Sigmoid colon (tissue), 7 donors: ENCODE measurements around the gene ZNF511. TPM values are rescaled to one million over a fixed set of nuclear protein-coding genes. Genes with fewer than 3 reads are reported as not detected.
A peak's percentile ranks its signal among the peaks of the same experiment; 100 is the strongest.

ENCODE experiments used
- DNase-seq: peaks from one replicate; pipeline ENCODE4 v3.0.0-alpha.2; 2019
- H3K27ac ChIP-seq, 4 donors: fragments of 200-600 bp; sonication (generic); one replicate each; pipeline ENCODE4 v1.5.1; 2016 to 2019; ENCODE audit warnings: mild to moderate bottlenecking in 1 of 4
- H3K27me3 ChIP-seq, 3 donors: fragments of 200-600 bp; sonication (generic); one replicate each; pipeline ENCODE4 v1.5.1; 2019; ENCODE audit warnings: mild to moderate bottlenecking in 1 of 3
- H3K36me3 ChIP-seq, 4 donors: fragments of 200-600 bp; sonication (generic); one replicate each; pipeline ENCODE4 v1.5.1; 2016 to 2019
- H3K4me1 ChIP-seq, 4 donors: fragments of 200-600 bp; sonication (generic); one replicate each; pipeline ENCODE4 v1.5.1; 2017 to 2019
- H3K4me3 ChIP-seq, 4 donors: fragments of 200-600 bp; sonication (generic); one replicate each; pipeline ENCODE4 v1.5.1; 2017 to 2019; ENCODE audit warnings: mild to moderate bottlenecking in 2 of 4, moderate library complexity in 1 of 4
- H3K9me3 ChIP-seq, 4 donors: fragments of 200-600 bp in 3 of 4; sonication (generic) in 3 of 4; one replicate each; pipeline versions ENCODE4 v1.5.1 to v1.6.1; 2013 to 2019
- EP300 ChIP-seq, 4 donors: sonication (generic); formaldehyde crosslinking; IDR thresholded peaks; one replicate each; pipeline ENCODE4 v1.6.1; 2017; ENCODE audit warnings: antibody characterized with exemption in 4 of 4
- POLR2A ChIP-seq, 2 donors: fragments of 450-650 bp; IDR thresholded peaks; one replicate each; pipeline ENCODE4 v1.6.1; 2016; ENCODE audit warnings: antibody characterized with exemption in 2 of 2, mild to moderate bottlenecking in 2 of 2, moderate library complexity in 2 of 2
- POLR2AphosphoS5 ChIP-seq, 4 donors: sonication (generic); formaldehyde crosslinking; IDR thresholded peaks; one replicate each; pipeline ENCODE4 v1.6.1; 2017; ENCODE audit warnings: antibody characterized with exemption in 4 of 4
- WGBS, 2 donors: extraction: QIAGEN DNeasy Blood & Tissue Kit; methylation state at CpG; one replicate each; pipeline ENCODE4 v1.1.7; 2013; 5-methylcytosine and 5-hydroxymethylcytosine counted together
- intact Hi-C: fragments of 100-400 bp; cut with DNase I; formaldehyde crosslinking; loops from one replicate; pipeline ENCODE4 v1.15.1; 2023
- polyA plus RNA-seq, 3 donors: library from polyadenylated mRNA; stranded (reverse); fragments of 200-250 nt; gene quantifications; one replicate each; pipeline ENCODE4 v1.2.3, GENCODE V29; 2013
- total RNA-seq, 4 donors: library from RNA; depleted of rRNA; stranded (reverse); fragments of >200 nt; gene quantifications; one replicate each; pipeline ENCODE4 v1.1.0, GENCODE V29; 2016
- TF ChIP-seq, protein P1 (sequence below), 4 experiments: fragments of 450-650 bp in 3 of 4; fragments of 200-600 bp in 1 of 4; IDR thresholded peaks; one replicate each; pipeline ENCODE4 v1.5.1; 2016 to 2019; ENCODE audit warnings: antibody characterized with exemption in 4 of 4, mild to moderate bottlenecking in 3 of 4, moderate library complexity in 2 of 4
- donor health status: healthy with polysubstance abuse.
- donor health status: Bipolar disorder and iron deficiency.
- donor health status: healthy.

Gene ZNF511
- total and polyA plus RNA-seq, 7 donors, result 34.7 to 55.6 (median 47.4) TPM

DNA sequence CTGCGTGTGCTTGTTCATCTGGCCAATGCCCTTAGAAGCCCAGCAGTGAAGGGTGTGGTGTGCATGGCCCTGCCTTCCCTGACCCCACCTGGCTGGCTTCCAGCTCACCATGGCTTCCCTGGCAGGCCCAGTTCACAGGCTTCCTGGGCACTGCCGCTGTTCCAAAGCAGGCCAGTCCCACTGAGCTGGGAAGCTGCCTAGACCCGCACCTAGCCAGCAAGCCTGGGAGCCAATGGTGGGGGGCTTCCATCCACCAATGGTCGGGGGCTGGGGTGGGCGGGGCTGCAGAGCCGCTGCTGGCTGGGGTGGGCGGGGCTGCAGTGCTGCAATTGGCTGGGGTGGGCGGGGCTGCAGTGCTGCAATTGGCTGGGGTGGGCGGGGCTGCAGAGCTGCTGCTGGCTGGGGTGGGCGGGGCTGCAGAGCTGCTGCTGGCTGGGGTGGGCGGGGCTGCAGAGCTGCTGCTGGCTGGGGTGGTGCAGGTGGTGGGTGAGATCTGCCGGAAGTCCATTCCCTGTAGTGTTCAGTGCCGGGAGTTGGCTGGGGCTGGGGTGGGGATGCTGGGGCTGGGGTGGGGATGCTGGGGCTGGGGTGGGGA, 15.6 kb downstream of the ZNF511 start:
- WGBS, 2 donors, result 3 to 10% methylated on average over 13 of the region's 13 CpGs
- TF ChIP-seq, protein P1, sequence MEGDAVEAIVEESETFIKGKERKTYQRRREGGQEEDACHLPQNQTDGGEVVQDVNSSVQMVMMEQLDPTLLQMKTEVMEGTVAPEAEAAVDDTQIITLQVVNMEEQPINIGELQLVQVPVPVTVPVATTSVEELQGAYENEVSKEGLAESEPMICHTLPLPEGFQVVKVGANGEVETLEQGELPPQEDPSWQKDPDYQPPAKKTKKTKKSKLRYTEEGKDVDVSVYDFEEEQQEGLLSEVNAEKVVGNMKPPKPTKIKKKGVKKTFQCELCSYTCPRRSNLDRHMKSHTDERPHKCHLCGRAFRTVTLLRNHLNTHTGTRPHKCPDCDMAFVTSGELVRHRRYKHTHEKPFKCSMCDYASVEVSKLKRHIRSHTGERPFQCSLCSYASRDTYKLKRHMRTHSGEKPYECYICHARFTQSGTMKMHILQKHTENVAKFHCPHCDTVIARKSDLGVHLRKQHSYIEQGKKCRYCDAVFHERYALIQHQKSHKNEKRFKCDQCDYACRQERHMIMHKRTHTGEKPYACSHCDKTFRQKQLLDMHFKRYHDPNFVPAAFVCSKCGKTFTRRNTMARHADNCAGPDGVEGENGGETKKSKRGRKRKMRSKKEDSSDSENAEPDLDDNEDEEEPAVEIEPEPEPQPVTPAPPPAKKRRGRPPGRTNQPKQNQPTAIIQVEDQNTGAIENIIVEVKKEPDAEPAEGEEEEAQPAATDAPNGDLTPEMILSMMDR (IDR thresholded peaks at IDR 0.05), result no peak
- TF ChIP-seq POLR2AphosphoS5 (IDR thresholded peaks at IDR 0.05), result no peak
- intact Hi-C loops, result no loop called here
- Histone ChIP-seq H3K4me1 (peaks cover 0 to 23% (median 17%) of the 10 kb centered on the region in 4 donors), H3K36me3 (no peaks in the 10 kb centered on the region), H3K9me3 (no peaks in the 10 kb centered on the region), H3K27me3 (peaks cover 36 to 78% (median 55%) of the 10 kb centered on the region in 3 donors), H3K4me3 (no peak overlapping the region), H3K27ac (no peak overlapping the region)
- no peak for DNase-seq

- intact Hi-C loops, result loop anchor here (5.0 kb wide), 1 partner anchor 67 kb away; the partner anchor contains the start of gene MTG1
- Histone ChIP-seq H3K36me3 (no peaks in the 10 kb centered on the region), H3K27ac (peak overlapping the region in 1 of 4 donors; percentile 4), H3K9me3 (no peaks in the 10 kb centered on the region), H3K4me3 (peak overlapping the region in 2 of 4 donors; percentile 48 to 50), H3K4me1 (peaks cover 0 to 29% (median 23%) of the 10 kb centered on the region in 4 donors), H3K27me3 (peaks cover 38 to 78% (median 50%) of the 10 kb centered on the region in 3 donors)
- no peak for TF ChIP-seq EP300 (IDR thresholded peaks at IDR 0.05)
- TF ChIP-seq, protein P1 (IDR thresholded peaks at IDR 0.05), result no peak
- TF ChIP-seq POLR2AphosphoS5 (IDR thresholded peaks at IDR 0.05), result no peak
- TF ChIP-seq POLR2A (IDR thresholded peaks at IDR 0.05), result no peak
- 15 to 27% methylated on average over 20 of the region's 20 CpGs for WGBS, 2 donors
- DNase-seq, result no peak
Measured at GRCh38 chr10:133324857-133325260, 16.1 kb downstream of the ZNF511 start.

- peaks cover 38 to 78% (median 48%) of the 10 kb centered on the region in 3 donors for H3K27me3 ChIP-seq
- intact Hi-C loops, result loop anchor here (5.0 kb wide), 1 partner anchor 67 kb away; the partner anchor contains the start of gene MTG1
- 2% methylated on average over 91 of the region's 91 CpGs for whole genome bisulfite sequencing, 2 donors
Measured at GRCh38 chr10:133325440-133326222, 16.9 kb downstream of the ZNF511 start.

GRCh38 chr10:133326223-133326551, 17.5 kb downstream of the ZNF511 start:
- H3K36me3 ChIP-seq, result no peaks in the 10 kb centered on the region
- TF ChIP-seq POLR2A (IDR thresholded peaks at IDR 0.05) (no peak), EP300 (IDR thresholded peaks at IDR 0.05) (no peak), POLR2AphosphoS5 (IDR thresholded peaks at IDR 0.05) (no peak)
- peak overlapping the region in 3 of 4 donors; percentile 35 to 50 (median 48) for H3K4me3 ChIP-seq
- no peak overlapping the region for H3K27ac ChIP-seq
- DNase-seq, result no peak
- 36 to 38% methylated on average over 9 of the region's 9 CpGs for WGBS, 2 donors
- intact Hi-C loops, result loop anchor here (5.0 kb wide), 1 partner anchor 66 kb away; the partner anchor contains the start of gene MTG1
- H3K9me3 ChIP-seq, result no peaks in the 10 kb centered on the region
- peaks cover 38 to 78% (median 51%) of the 10 kb centered on the region in 3 donors for H3K27me3 ChIP-seq
- H3K4me1 ChIP-seq, result peaks cover 0 to 31% (median 25%) of the 10 kb centered on the region in 4 donors

More at GRCh38 chr10:133325440-133326222, 16.9 kb downstream of the ZNF511 start:
- no peaks in the 10 kb centered on the region for H3K36me3 ChIP-seq
- H3K4me1 ChIP-seq, result peaks cover 0 to 31% (median 25%) of the 10 kb centered on the region in 4 donors
- H3K27ac ChIP-seq, result peak overlapping the region in 1 of 4 donors; percentile 4
- H3K9me3 ChIP-seq, result no peaks in the 10 kb centered on the region
- H3K4me3 ChIP-seq, result peak overlapping the region; percentile 15 to 50 (median 42)
- DNase-seq, result no peak
- TF ChIP-seq, protein P1 (IDR thresholded peaks at IDR 0.05), result no peak
- TF ChIP-seq POLR2A (IDR thresholded peaks at IDR 0.05) (no peak), POLR2AphosphoS5 (IDR thresholded peaks at IDR 0.05) (no peak), EP300 (IDR thresholded peaks at IDR 0.05) (no peak)
